LNCAP (cell line): Measurements from ENCODE around the gene TRAPPC11.

Source experiments
- CTCF ChIP-seq: fragments of 450-650 bp; IDR thresholded peaks from 2 replicates; pipeline ENCODE4 v1.5.1; 2017; ENCODE audit warnings: mild to moderate bottlenecking

TRAPPC11 gene

GRCh38 chr4:183757060-183757459 lies 98.0 kb downstream of the TRAPPC11 start:
- TF ChIP-seq CTCF = no peak

- peak; percentile 93 for TF ChIP-seq CTCF
Observed at GRCh38 chr4:183758061-183758757, 99.1 kb downstream of the TRAPPC11 start.

- no peak for TF ChIP-seq CTCF
Observed at GRCh38 chr4:183758758-183759447, 99.8 kb downstream of the TRAPPC11 start.

- TF ChIP-seq CTCF = no peak
Observed at GRCh38 chr4:183760326-183760725, 101.2 kb downstream of the TRAPPC11 start.
